MM.1S (cell line): ENCODE data around the gene PARP3.

Experiments
- EZH2 ChIP-seq: fragments of 300-600 bp; sonication (generic); optimal IDR thresholded peaks from 2 replicates; pipeline ENCODE3; 2017; ENCODE audit warnings: low read depth, mild to moderate bottlenecking, antibody characterized with exemption, low read length, mixed read lengths
- EZH2phosphoT487 ChIP-seq: fragments of 300-600 bp; sonication (generic); IDR thresholded peaks from 2 replicates; pipeline ENCODE4 v1.6.1; 2018; ENCODE audit warnings: antibody characterized with exemption, low read length
- TF ChIP-seq, protein P1 (sequence below): fragments of 300-600 bp; sonication (generic); IDR thresholded peaks from 2 replicates; pipeline ENCODE4 v1.5.1; 2016; ENCODE audit warnings: antibody characterized with exemption, low read length, mixed read lengths

DNA sequence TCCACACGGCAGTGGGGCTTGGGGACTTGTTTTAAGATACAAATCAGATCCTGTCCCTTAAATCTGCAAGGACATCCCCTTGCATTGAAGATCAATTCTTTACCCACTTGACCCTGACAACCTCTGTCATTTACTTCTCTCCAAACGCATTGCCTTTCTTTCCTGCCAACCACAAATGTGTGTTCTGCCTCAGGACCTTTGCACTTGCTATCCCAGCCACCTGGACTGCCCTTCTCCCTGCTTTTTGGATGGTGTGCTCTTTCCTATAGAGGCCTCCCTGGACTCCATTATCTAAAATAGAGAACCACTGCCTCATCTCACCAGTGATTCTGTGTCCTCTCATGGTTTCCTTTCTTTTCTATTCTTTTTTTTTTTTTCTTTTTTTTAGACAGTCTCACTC lies 55.0 kb downstream of the PARP3 start:
- TF ChIP-seq, protein P1, sequence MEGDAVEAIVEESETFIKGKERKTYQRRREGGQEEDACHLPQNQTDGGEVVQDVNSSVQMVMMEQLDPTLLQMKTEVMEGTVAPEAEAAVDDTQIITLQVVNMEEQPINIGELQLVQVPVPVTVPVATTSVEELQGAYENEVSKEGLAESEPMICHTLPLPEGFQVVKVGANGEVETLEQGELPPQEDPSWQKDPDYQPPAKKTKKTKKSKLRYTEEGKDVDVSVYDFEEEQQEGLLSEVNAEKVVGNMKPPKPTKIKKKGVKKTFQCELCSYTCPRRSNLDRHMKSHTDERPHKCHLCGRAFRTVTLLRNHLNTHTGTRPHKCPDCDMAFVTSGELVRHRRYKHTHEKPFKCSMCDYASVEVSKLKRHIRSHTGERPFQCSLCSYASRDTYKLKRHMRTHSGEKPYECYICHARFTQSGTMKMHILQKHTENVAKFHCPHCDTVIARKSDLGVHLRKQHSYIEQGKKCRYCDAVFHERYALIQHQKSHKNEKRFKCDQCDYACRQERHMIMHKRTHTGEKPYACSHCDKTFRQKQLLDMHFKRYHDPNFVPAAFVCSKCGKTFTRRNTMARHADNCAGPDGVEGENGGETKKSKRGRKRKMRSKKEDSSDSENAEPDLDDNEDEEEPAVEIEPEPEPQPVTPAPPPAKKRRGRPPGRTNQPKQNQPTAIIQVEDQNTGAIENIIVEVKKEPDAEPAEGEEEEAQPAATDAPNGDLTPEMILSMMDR: no peak
- TF ChIP-seq EZH2phosphoT487 (no peak), EZH2 (no peak)
